Measurements from ENCODE around the gene GAK. TPM values are rescaled to one million over a fixed set of nuclear protein-coding genes. Genes with fewer than 3 reads are reported as not detected.

GAK gene
- polyA plus RNA-seq, 1 donor from 2014 or later = 58.8 TPM

GRCh38 chr4:829291-829690, 102.8 kb downstream of the GAK start:
- Histone ChIP-seq H4K20me1 (ENCODE audit: insufficient read depth) (no peaks in the 10 kb centered on the region), H3K4me2 (ENCODE audit: low read length) (no peak overlapping the region), H3K27ac (ENCODE audit: low read length) (no peak overlapping the region), H2AFZ (ENCODE audit: low read depth, low read length) (no peak overlapping the region), H3K9ac (ENCODE audit: low read length) (no peak overlapping the region), H3K9me3 (ENCODE audit: low read length) (no peaks in the 10 kb centered on the region), H3F3A (ENCODE audit: insufficient read depth, low read length, poor library complexity, severe bottlenecking) (no peaks in the 10 kb centered on the region), H3K4me3 (ENCODE audit: low read length) (no peak overlapping the region), H3K27me3 (ENCODE audit: insufficient read depth, low read depth, low read length) (peaks cover 11% of the 10 kb centered on the region), H3K36me3 (ENCODE audit: insufficient read depth, low read length) (no peaks in the 10 kb centered on the region), H3K9me2 (ENCODE audit: insufficient read depth, low read length) (no peaks in the 10 kb centered on the region), H3K79me2 (replicated peaks; ENCODE audit: insufficient read depth, low read length) (no peaks in the 10 kb centered on the region)
- TF ChIP-seq TAF1 (IDR thresholded peaks at IDR 0.05; ENCODE audit: low read depth) (no peak), MXI1 (conservative IDR thresholded peaks at IDR 0.05; ENCODE audit: poor library complexity, severe bottlenecking) (no peak), CTCF (IDR thresholded peaks at IDR 0.05; ENCODE audit: poor library complexity, severe bottlenecking) (no peak)

GRCh38 chr4:828641-829271, 103.4 kb downstream of the GAK start:
- Histone ChIP-seq H3K27me3 (ENCODE audit: insufficient read depth, low read depth, low read length) (peaks cover 15% of the 10 kb centered on the region), H3K9me2 (ENCODE audit: insufficient read depth, low read length) (no peaks in the 10 kb centered on the region), H3K36me3 (ENCODE audit: insufficient read depth, low read length) (no peaks in the 10 kb centered on the region), H3K9ac (ENCODE audit: low read length) (no peak overlapping the region), H2AFZ (ENCODE audit: low read depth, low read length) (no peak overlapping the region), H3K9me3 (ENCODE audit: low read length) (no peaks in the 10 kb centered on the region), H3K79me2 (replicated peaks; ENCODE audit: insufficient read depth, low read length) (no peaks in the 10 kb centered on the region), H3K4me2 (ENCODE audit: low read length) (no peak overlapping the region), H4K20me1 (ENCODE audit: insufficient read depth) (no peaks in the 10 kb centered on the region), H3K27ac (ENCODE audit: low read length) (no peak overlapping the region), H3F3A (ENCODE audit: insufficient read depth, low read length, poor library complexity, severe bottlenecking) (no peaks in the 10 kb centered on the region), H3K4me3 (ENCODE audit: low read length) (no peak overlapping the region)
- TF ChIP-seq POLR2AphosphoS5 (IDR thresholded peaks at IDR 0.05) = no peak
- TF ChIP-seq MXI1 (conservative IDR thresholded peaks at IDR 0.05; ENCODE audit: poor library complexity, severe bottlenecking) = peak; percentile 7
- no peak for TF ChIP-seq SMC3 (conservative IDR thresholded peaks at IDR 0.05; ENCODE audit: poor library complexity)
- no peak for TF ChIP-seq RAD21 (conservative IDR thresholded peaks at IDR 0.05)
- no peak for TF ChIP-seq EZH2 (IDR thresholded peaks at IDR 0.05; ENCODE audit: borderline replicate concordance, insufficient read depth, low read length, poor library complexity, severe bottlenecking)
- TF ChIP-seq REST (IDR thresholded peaks at IDR 0.05; ENCODE audit: borderline replicate concordance) = no peak
- TF ChIP-seq TAF1 (IDR thresholded peaks at IDR 0.05; ENCODE audit: low read depth) = no peak
